Stomach (tissue), 4 donors: ENCODE data around the gene SIGLEC12.

Source experiments
- CTCF ChIP-seq, 7 experiments: fragments of 450-650 bp in 4 of 7; fragments of 200-600 bp in 3 of 7; sonication (generic) in 3 of 7; IDR thresholded peaks; one replicate each; pipeline ENCODE4 v1.5.1; 2016 to 2019; ENCODE audit warnings: antibody characterized with exemption in 7 of 7, control low read depth in 2 of 7, mild to moderate bottlenecking in 1 of 7
- POLR2AphosphoS5 ChIP-seq, 3 donors: sonication (generic); formaldehyde crosslinking; IDR thresholded peaks; one replicate each; pipeline ENCODE4 v1.6.1; 2016; ENCODE audit warnings: antibody characterized with exemption in 3 of 3

- TF ChIP-seq CTCF (IDR thresholded peaks at IDR 0.05), result no peak
- TF ChIP-seq POLR2AphosphoS5 (IDR thresholded peaks at IDR 0.05), result no peak
These were observed 23.2 kb upstream of the SIGLEC12 start for GRCh38 chr19:51524666-51525264.
